Spleen (tissue), 7 donors: Measurements from ENCODE around the gene SCN10A.

Source experiments
- CTCF ChIP-seq, 11 experiments: fragments of 200-600 bp in 7 of 11; fragments of 450-650 bp in 4 of 11; sonication (generic) in 4 of 11; IDR thresholded peaks in 8 of 11; conservative IDR thresholded peaks in 3 of 11; 1 replicate in 7 of 11; 2 replicates in 4 of 11; pipeline versions ENCODE4 v1.4.0 to v1.8.0; 2016 to 2021; ENCODE audit warnings: antibody characterized with exemption in 11 of 11, inconsistent platforms in 4 of 11, mild to moderate bottlenecking in 1 of 11
- POLR2A ChIP-seq, 3 donors: fragments of 450-650 bp; IDR thresholded peaks; one replicate each; pipeline ENCODE4 v1.5.1; 2017; ENCODE audit warnings: antibody characterized with exemption in 3 of 3, mild to moderate bottlenecking in 1 of 3
- donor health status: DM: no; HTN: no; CAD: no; lungs with moderate emphysema.
- donor health status: DM: no; HTN: no; CAD: no.
- donor health status: DM: no; HTN: no; CAD: no.

- TF ChIP-seq CTCF (IDR thresholded peaks at IDR 0.05 in 8 of 11, conservative IDR thresholded peaks at IDR 0.05 in 3 of 11): no peak
- TF ChIP-seq POLR2A (IDR thresholded peaks at IDR 0.05): no peak
Measured at GRCh38 chr3:38746641-38747040, 69.4 kb downstream of the SCN10A start.
